Body of pancreas (tissue), 4 donors: ENCODE results near the gene EFNA5.

Source experiments
- POLR2A ChIP-seq, 3 donors: fragments of 450-650 bp; IDR thresholded peaks; one replicate each; pipeline ENCODE4 v1.6.1; 2016; ENCODE audit warnings: antibody characterized with exemption in 3 of 3, mild to moderate bottlenecking in 2 of 3
- TF ChIP-seq, protein P1 (sequence below), 7 experiments: fragments of 450-650 bp in 4 of 7; fragments of 200-600 bp in 3 of 7; sonication (generic) in 3 of 7; IDR thresholded peaks; one replicate each; pipeline ENCODE4 v1.5.1; 2016 to 2019; ENCODE audit warnings: antibody characterized with exemption in 7 of 7

DNA sequence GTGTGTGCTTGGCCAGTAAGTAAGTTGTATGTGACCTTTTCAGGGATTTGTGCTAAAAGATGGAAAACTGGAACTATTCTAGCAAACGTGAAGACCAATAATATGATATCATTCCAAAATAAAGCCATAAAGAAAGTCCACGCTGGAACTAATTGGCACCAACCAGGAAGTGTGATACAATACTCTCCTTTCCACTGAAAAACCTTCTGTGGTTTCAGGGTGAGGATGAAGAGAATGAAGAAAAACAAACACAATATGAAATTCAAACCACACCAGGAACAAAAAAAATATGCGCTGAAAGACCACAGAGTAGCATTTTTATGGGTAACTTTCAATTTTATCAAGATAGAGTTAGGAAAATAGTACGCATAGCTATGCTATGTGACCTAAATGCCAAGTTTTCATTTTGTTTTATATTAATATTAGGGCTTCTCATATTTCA, 105.8 kb downstream of the EFNA5 start:
- TF ChIP-seq, protein P1, sequence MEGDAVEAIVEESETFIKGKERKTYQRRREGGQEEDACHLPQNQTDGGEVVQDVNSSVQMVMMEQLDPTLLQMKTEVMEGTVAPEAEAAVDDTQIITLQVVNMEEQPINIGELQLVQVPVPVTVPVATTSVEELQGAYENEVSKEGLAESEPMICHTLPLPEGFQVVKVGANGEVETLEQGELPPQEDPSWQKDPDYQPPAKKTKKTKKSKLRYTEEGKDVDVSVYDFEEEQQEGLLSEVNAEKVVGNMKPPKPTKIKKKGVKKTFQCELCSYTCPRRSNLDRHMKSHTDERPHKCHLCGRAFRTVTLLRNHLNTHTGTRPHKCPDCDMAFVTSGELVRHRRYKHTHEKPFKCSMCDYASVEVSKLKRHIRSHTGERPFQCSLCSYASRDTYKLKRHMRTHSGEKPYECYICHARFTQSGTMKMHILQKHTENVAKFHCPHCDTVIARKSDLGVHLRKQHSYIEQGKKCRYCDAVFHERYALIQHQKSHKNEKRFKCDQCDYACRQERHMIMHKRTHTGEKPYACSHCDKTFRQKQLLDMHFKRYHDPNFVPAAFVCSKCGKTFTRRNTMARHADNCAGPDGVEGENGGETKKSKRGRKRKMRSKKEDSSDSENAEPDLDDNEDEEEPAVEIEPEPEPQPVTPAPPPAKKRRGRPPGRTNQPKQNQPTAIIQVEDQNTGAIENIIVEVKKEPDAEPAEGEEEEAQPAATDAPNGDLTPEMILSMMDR (IDR thresholded peaks at IDR 0.05): no peak
- no peak for TF ChIP-seq POLR2A (IDR thresholded peaks at IDR 0.05)
